Ramos (cell line): ENCODE measurements around the gene SGIP1.
"Not testable (repeated sequence)": the region's sequence is repeated elsewhere in the genome, so short reads cannot be mapped to it uniquely, and the experiment has no call there.

ENCODE experiments used
- in situ Hi-C: fragments of 300-500 bp; cut with MboI; formaldehyde crosslinking; loops from one replicate; pipeline ENCODE4 v1.14.3; 2022; ENCODE audit warnings: low sequenced_read_pairs; ENCODE audit not compliant: unreplicated experiment

The SGIP1 gene

DNA sequence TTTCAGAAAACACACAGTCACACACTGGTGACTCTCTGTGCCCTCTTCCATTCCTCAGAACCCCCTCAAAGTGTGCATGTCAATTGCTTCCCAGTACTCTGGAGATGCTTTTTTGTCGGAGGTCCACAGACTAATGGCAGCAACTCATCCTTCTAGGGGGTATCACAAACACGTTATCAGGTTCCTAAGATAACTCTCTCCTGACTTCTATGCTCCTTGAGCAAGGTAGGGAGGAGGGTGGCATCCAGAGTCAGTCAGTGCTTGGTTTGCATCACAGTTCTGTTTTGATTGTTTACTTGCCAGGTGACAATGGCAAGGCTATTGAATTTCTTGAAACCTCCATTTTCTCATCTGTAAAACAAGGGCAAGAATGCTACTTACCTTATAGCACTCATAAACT, 178.9 kb downstream of the SGIP1 start:
- in situ Hi-C loops, result no loop called here

- in situ Hi-C loops, result no loop called here
These were observed 190.0 kb downstream of the SGIP1 start for GRCh38 chr1:66723985-66724384.

- in situ Hi-C loops, result no loop called here
These were observed 192.1 kb downstream of the SGIP1 start for GRCh38 chr1:66725885-66726665.

DNA sequence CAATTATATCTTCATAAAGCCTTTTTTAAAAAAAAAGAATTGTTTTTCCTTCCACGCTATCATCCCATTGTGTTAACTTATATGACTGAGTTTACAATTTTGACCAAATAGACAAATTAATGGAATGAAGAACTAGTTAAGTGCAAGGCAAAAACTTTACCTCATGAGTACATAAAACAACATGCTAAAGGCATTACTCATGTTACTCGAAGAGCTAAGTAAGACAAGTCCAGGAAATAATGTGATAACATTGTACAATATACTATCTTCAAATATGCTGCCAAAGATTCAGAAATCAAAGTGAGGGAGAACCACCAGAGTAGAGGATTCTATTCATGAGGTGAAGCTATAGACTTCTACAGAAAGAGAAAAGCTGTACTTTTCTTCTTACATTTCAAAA, 194.1 kb downstream of the SGIP1 start:
- in situ Hi-C loops, result no loop called here

DNA sequence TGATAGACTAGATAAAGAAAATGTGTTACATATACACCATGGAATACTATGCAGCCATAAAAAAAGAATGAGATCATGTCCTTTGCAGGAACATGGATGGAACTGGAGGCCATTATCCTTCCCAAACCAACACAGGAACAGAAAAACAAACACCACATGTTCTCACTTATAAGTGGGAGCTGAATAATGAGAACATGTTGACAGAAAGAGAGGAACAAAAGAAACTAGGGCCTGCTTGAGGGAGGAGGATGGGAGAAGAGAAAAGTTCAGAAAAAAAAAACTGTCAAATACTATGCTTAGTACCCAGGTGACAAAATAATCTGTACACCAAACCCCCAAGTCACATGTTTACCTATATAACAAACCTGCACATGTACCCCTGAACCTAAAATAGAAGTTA, 194.8 kb downstream of the SGIP1 start:
- in situ Hi-C loops, result not testable (repeated sequence)

DNA sequence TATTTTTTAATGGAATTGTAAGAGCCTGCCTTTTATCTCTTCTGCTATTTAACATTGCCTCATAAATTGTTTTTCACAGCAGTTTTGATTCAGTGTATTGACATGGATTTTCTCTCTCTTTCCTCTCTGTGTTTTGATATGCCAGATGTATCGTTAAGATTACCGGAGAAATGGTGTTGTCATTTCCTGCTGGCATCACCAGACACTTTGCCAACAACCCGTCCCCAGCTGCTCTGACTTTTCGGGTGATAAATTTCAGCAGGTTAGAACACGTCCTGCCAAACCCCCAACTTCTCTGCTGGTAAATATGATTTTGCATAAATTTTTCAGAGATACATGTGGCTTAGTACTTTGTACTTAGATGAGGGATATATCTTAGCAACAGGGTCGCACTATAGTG, 195.2 kb downstream of the SGIP1 start:
- in situ Hi-C loops, result no loop called here

- in situ Hi-C loops, result no loop called here
These were observed 195.6 kb downstream of the SGIP1 start for GRCh38 chr1:66729523-66729922.

- in situ Hi-C loops, result no loop called here
These were observed 196.5 kb downstream of the SGIP1 start for GRCh38 chr1:66730462-66730861.

- in situ Hi-C loops, result no loop called here
These were observed 197.4 kb downstream of the SGIP1 start for GRCh38 chr1:66731170-66731865.

DNA sequence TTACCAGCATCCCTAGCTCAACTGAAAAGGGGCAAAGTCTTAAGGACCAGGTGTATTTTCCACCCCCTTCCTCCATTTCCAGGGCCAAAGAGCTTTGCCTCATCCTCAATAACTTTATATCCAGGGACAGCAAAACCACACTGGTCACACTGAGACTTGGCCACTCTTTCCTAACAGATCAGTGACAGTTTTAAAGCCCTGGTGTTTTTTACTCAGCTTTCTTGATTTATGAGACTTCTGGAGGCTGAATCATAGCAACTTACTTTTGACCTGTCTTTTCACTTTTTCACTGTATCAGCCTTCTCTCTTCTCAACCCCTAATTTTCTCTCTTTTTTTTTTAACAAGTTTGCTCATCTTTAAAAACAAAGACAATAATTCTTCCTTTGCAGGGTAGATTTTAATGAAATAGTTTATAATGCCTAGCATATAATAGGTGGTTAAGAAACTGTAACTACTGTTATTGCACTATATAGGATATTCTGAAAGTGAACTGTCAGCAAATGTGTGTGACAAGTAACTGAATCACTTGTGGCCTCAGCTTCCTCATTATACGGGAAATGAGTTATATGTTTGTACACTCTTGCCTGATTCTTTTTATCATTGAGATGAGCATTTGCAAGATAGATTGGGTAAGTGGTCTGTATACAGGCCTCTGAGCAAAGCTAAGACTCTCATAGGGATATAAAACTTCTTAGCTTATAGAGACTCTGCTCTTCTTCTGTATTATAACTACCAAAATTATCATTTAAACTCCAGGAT, 198.6 kb downstream of the SGIP1 start:
- in situ Hi-C loops, result no loop called here

DNA sequence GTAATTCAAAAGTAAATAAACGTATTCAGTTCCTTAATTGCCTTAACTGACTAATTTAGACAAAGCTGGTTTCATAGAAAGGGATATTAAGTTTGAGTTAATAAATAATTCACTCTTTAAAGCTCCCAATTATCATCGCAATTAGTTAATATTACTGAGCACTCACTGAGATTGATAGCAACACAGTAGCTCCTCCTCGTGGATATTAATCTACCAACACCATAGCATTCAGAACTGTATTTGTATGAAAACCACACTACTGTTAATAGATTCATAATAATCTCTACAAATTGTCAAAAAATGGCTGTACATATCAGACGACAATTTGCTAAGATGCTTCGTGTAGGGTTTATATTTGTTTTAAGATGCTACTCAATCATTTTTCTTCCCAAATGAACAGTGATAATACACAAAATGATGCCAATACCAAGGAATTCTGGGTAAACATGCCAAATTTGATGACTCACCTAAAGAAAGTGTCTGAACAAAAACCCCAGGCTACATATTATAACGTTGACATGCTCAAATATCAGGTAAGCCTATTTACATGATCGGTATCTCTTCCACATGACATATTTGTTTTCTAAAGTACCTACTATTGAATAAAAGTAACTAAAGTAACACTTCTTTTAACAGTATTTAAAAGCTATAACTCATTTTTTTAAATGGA, 199.5 kb downstream of the SGIP1 start:
- in situ Hi-C loops, result no loop called here

- in situ Hi-C loops, result not testable (repeated sequence)
These were observed 200.6 kb downstream of the SGIP1 start for GRCh38 chr1:66734531-66734930.

GRCh38 chr1:66737836-66738235, 203.9 kb downstream of the SGIP1 start:
- in situ Hi-C loops, result no loop called here

DNA sequence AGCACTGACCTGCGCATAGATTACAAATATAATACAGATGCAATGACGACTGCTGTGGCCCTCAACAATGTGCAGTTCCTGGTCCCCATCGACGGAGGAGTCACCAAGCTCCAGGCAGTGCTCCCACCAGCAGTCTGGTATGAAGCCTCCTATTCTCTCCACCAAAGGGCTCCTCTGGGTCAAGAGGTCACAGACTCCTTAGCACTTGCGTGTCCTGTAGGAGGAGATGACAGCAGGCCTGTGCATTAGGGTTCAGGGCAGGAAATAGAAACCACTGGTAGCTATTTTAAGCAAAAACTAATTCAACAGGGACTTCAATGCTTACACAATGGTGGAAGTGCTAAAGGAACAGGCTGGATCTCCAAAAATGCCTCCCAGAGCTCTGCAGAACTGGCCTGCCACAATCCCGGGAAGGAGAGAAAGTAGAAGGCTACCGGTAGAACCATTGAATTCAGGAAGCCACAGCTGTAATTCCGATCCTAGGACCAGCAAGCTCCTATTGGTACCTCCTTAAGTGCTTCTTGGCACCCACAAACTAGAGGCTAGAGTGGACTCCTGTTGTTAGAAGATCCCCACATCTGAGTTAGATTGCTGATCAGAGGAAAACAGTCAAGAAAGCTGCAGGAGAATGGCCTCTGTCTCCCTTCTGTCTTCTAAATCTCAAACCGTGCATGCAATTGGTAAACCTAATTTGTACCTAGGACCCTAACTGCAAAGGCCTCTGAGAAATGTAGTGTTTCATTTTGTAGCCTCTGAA, 205.6 kb downstream of the SGIP1 start:
- in situ Hi-C loops, result no loop called here

- in situ Hi-C loops, result no loop called here
These were observed 211.5 kb downstream of the SGIP1 start for GRCh38 chr1:66745451-66745850.

DNA sequence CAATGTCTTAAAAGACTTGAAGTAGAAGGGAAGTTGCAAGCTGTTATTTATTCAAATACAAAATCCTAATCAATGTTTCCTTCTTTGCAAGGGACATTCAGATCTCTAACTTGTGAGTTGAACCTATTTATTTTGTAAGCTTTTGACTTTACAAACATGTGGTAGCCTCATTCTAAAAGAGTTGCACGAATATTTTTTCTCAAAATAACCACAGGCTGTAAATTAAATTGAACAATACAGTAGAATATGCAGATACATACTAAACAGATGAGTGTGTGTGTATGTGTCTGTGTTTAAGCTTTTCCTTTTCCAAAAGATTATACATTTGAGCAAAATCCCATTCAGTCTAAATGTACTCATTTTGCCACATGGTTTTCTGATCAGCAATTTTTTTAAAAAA, 213.5 kb downstream of the SGIP1 start:
- in situ Hi-C loops, result no loop called here

GRCh38 chr1:66750577-66750976, 216.6 kb downstream of the SGIP1 start:
- in situ Hi-C loops, result loop anchor here (25.0 kb wide), 1 partner anchor 237 kb away; no protein-coding TSS in a partner anchor

GRCh38 chr1:66751160-66751559, 217.2 kb downstream of the SGIP1 start:
- in situ Hi-C loops, result loop anchor here (25.0 kb wide), 1 partner anchor 236 kb away; no protein-coding TSS in a partner anchor

- in situ Hi-C loops, result loop anchor here (25.0 kb wide), 1 partner anchor 235 kb away; no protein-coding TSS in a partner anchor
These were observed 218.1 kb downstream of the SGIP1 start, which contains the start of gene DYNLT5 for GRCh38 chr1:66752000-66752592. DYNLT5 (plus strand) TSS chr1:66752459; CDS start chr1:66754659, 2,200 bp downstream.
